Measurements from ENCODE around the gene NCOA7. TPM values are rescaled to one million over a fixed set of nuclear protein-coding genes. Genes with fewer than 3 reads are reported as not detected.

NCOA7 gene
- total and polyA plus RNA-seq, 9 of the 15 experiments (the other 6 are each of a cell fraction or from before 2014, with no cell fraction given) = 5.8 to 14.6 (median 9.3) TPM

- TF ChIP-seq CLOCK (CRISPR knock-in tag; IDR thresholded peaks at IDR 0.05; ENCODE audit: borderline replicate concordance) (no peak), MAFG (tag; conservative IDR thresholded peaks at IDR 0.05) (no peak), ELK1 (CRISPR knock-in tag; IDR thresholded peaks at IDR 0.05) (no peak), TAF1 (IDR thresholded peaks at IDR 0.05; ENCODE audit: control insufficient read depth, extremely low read depth, insufficient read depth, low read length, severe bottlenecking) (no peak), ARID1B (IDR thresholded peaks at IDR 0.05) (peak; percentile 45; the same call in 1 of the 2 replicates), ZSCAN29 (IDR thresholded peaks at IDR 0.05) (no peak), HMBOX1 (IDR thresholded peaks at IDR 0.05) (peak; percentile 72; the same call in 1 of the 2 replicates), SMARCE1 (IDR thresholded peaks at IDR 0.05) (peak; percentile 24; the same call in 1 of the 2 replicates), ZC3H8 (IDR thresholded peaks at IDR 0.05) (no peak), ADNP (tag; IDR thresholded peaks at IDR 0.05) (0 out of 2 replicates have a peak, but pooled peaks have one; percentile 33), RBFOX2 (IDR thresholded peaks at IDR 0.05; ENCODE audit: low read depth, low read length) (no peak), TEAD4 (IDR thresholded peaks at IDR 0.05; ENCODE audit: low read length) (peak; percentile 63; the same call in 1 of the 2 replicates), TEAD4 (CRISPR knock-in tag; IDR thresholded peaks at IDR 0.05; ENCODE audit: borderline replicate concordance) (no peak), ZNF696 (CRISPR knock-in tag; conservative IDR thresholded peaks at IDR 0.05) (no peak), SOX6 (IDR thresholded peaks at IDR 0.05) (peak; percentile 30; the same call in 1 of the 2 replicates), OTX1 (CRISPR knock-in tag; IDR thresholded peaks at IDR 0.05) (no peak), FOSL1 (tag; conservative IDR thresholded peaks at IDR 0.05) (peak; percentile 29; the same call in 1 of the 2 replicates), TAL1 (IDR thresholded peaks at IDR 0.05) (peak; percentile 32; the same call in 1 of the 2 replicates), FOXA3 (CRISPR knock-in tag; conservative IDR thresholded peaks at IDR 0.05 in 1 of 2, IDR thresholded peaks at IDR 0.05 in 1 of 2) (peak; percentile 81 to 87; a peak in 3 of 4 replicates), ESRRA (IDR thresholded peaks at IDR 0.05; ENCODE audit: borderline replicate concordance, low read depth) (peak; percentile 14; the same call in 1 of the 2 replicates), MEIS2 (IDR thresholded peaks at IDR 0.05; ENCODE audit: partially characterized antibody) (peak; percentile 41), ZNF449 (CRISPR knock-in tag; IDR thresholded peaks at IDR 0.05) (no peak)
Observed at GRCh38 chr6:125829433-125829832, 38.7 kb downstream of the NCOA7 start (continued).
